Right atrium auricular region (tissue), 2 donors: ENCODE measurements around the gene LPCAT3. TPM values are rescaled to one million over a fixed set of nuclear protein-coding genes. Genes with fewer than 3 reads are reported as not detected.
"Not testable (repeated sequence)": the region's sequence is repeated elsewhere in the genome, so short reads cannot be mapped to it uniquely, and the experiment has no call there.

Source experiments
- DNase-seq: peaks from one replicate; pipeline ENCODE4 v3.0.0-alpha.2; 2019; ENCODE audit warnings: low spot score
- H3K27ac ChIP-seq, 2 donors: fragments of 200-600 bp; sonication (generic); 1 replicate in 1 of 2; 2 replicates in 1 of 2; pipeline ENCODE4 v1.5.1; 2016 to 2019
- H3K27me3 ChIP-seq, 2 donors: fragments of 200-600 bp; sonication (generic); one replicate each; pipeline versions ENCODE4 v1.5.1 to v1.6.0; 2017 to 2019
- H3K36me3 ChIP-seq: fragments of 200-600 bp; sonication (generic); one replicate; pipeline ENCODE4 v1.5.1; 2016
- H3K4me1 ChIP-seq, 2 donors: fragments of 200-600 bp; sonication (generic); one replicate each; pipeline versions ENCODE4 v1.5.1 to v1.6.0; 2017 to 2019
- H3K4me3 ChIP-seq, 2 donors: fragments of 200-600 bp; sonication (generic); 1 replicate in 1 of 2; 2 replicates in 1 of 2; pipeline ENCODE4 v1.5.1; 2017 to 2019; ENCODE audit warnings: mild to moderate bottlenecking in 1 of 2, moderate library complexity in 1 of 2
- H3K9me3 ChIP-seq, 2 donors: fragments of 200-600 bp; sonication (generic); one replicate each; pipeline ENCODE4 v1.5.1; 2019
- CTCF ChIP-seq, 2 donors: fragments of 200-600 bp; sonication (generic); IDR thresholded peaks; one replicate each; pipeline ENCODE4 v1.5.1; 2019; ENCODE audit warnings: antibody characterized with exemption in 2 of 2
- total RNA-seq, 2 donors: library from RNA; depleted of rRNA; stranded (reverse); fragments of >200 nt; gene quantifications; one replicate each; pipeline ENCODE4 v1.1.0, GENCODE V29; 2016

The LPCAT3 gene
- total RNA-seq, 2 donors from 2014 or later, result 20.0 to 33.3 TPM

- DNase-seq, result no peak
- no peak for TF ChIP-seq CTCF (IDR thresholded peaks at IDR 0.05)
- no peak overlapping the region for H3K4me3 ChIP-seq
- no peaks in the 10 kb centered on the region for H3K27me3 ChIP-seq
- H3K27ac ChIP-seq, result no peak overlapping the region
- no peaks in the 10 kb centered on the region for H3K9me3 ChIP-seq
- H3K36me3 ChIP-seq, result no peaks in the 10 kb centered on the region
- H3K4me1 ChIP-seq, result peaks cover 0 to 10% of the 10 kb centered on the region in 2 donors
Measured at GRCh38 chr12:7058163-7058845, 40.0 kb upstream of the LPCAT3 start.

DNA sequence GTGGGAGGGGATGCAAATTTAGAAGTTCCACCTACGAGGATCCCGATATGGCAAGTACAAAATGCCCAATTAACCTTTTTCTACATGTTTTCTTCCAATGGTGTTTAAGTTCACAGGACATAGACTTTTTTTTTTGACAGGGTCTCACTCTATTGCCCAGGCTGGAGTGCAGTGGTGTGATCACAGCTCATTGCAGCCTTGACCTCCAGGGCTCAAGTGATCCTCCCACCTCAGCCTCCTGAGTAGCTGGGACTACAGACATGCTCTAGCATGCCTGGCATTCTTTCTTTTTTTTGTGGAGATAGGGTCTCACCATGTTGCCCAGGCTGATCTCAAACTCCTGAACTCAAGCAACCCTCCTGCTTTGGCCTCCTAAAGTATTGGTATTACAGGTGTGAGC lies 37.5 kb upstream of the LPCAT3 start:
- not testable (repeated sequence) for H3K27me3 ChIP-seq, H3K9me3 ChIP-seq, DNase-seq, H3K27ac ChIP-seq, H3K36me3 ChIP-seq, H3K4me3 ChIP-seq, H3K4me1 ChIP-seq

- H3K27ac ChIP-seq, result no peak overlapping the region
- no peaks in the 10 kb centered on the region for H3K9me3 ChIP-seq
- H3K36me3 ChIP-seq, result no peaks in the 10 kb centered on the region
- no peak for TF ChIP-seq CTCF (IDR thresholded peaks at IDR 0.05)
- no peak for DNase-seq
- H3K4me3 ChIP-seq, result no peak overlapping the region
- H3K27me3 ChIP-seq, result no peaks in the 10 kb centered on the region
- peaks cover 0 to 2% of the 10 kb centered on the region in 2 donors for H3K4me1 ChIP-seq
Measured at GRCh38 chr12:7054925-7055324, 36.6 kb upstream of the LPCAT3 start.

DNA sequence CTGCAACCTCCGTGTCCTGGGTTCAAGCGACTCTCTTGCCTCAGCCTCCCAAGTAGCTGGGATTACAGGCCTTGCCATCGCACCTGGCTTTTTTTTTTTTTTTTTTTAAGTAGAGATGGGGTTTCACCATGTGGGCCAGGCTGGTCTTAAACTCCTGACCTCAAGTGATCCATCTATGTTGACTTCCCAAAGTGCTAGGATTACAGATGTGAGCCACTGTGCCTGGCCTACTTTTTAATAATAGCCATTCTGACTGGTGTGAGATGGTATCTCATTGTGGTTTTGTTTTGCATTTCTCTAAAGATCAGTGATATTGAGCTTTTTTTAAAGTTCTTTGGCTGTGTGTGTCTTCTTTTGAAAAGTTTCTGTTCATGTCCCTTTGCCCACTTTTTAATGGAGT lies 31.7 kb upstream of the LPCAT3 start:
- H3K4me3 ChIP-seq, H3K27ac ChIP-seq, H3K27me3 ChIP-seq, H3K4me1 ChIP-seq, DNase-seq, H3K36me3 ChIP-seq, H3K9me3 ChIP-seq: not testable (repeated sequence)

DNA sequence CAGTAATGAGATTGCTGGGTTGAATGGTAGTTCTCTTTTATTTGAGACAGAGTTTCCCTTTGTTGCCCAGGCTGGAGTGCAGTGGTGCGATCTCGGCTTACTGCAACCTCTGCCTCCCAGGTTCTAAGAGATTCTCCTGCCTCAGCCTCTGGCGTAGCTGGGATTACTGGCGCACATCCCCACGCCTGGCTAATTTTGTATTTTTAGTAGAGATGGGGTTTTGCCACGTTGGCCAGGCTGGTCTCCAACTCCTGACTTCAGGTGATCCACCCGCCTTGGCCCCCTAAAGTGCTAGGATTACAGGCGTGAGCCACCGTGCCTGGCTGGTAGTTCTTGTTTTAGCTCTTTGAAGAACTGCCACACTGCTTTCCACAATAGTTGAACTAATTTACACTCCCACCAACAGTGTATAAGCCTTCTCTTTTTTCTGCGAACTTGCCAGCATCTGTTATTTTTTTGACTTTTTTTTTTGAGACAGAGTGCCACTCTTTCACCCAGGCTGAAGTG lies 31.2 kb upstream of the LPCAT3 start:
- DNase-seq, H3K27ac ChIP-seq, H3K36me3 ChIP-seq, H3K4me1 ChIP-seq, H3K4me3 ChIP-seq, H3K27me3 ChIP-seq, H3K9me3 ChIP-seq: not testable (repeated sequence)

DNA sequence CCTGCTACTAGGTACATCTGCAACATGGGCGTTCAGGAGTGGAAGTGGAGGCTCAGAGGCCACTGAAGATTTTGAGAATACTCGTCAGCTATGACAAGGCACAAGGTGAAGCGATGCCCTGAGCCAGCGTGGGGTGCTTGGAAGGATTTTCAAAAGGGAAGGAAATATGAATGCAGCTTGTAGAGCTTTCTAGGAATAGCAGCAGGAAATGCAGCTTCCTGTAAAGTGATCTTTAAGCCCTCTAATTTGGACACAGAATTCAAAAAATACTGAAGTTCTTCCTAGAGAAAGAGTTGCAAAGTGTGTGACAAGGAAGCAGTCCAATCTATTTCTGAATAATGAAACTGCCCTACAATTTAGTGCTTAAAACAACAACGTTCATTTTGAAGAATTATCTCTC lies 29.0 kb upstream of the LPCAT3 start:
- peaks cover 0 to 4% of the 10 kb centered on the region in 2 donors for H3K4me1 ChIP-seq
- no peak overlapping the region for H3K4me3 ChIP-seq
- H3K9me3 ChIP-seq, result no peaks in the 10 kb centered on the region
- no peaks in the 10 kb centered on the region for H3K36me3 ChIP-seq
- H3K27me3 ChIP-seq, result no peaks in the 10 kb centered on the region
- TF ChIP-seq CTCF (IDR thresholded peaks at IDR 0.05), result no peak
- DNase-seq, result no peak
- H3K27ac ChIP-seq, result no peak overlapping the region

DNA sequence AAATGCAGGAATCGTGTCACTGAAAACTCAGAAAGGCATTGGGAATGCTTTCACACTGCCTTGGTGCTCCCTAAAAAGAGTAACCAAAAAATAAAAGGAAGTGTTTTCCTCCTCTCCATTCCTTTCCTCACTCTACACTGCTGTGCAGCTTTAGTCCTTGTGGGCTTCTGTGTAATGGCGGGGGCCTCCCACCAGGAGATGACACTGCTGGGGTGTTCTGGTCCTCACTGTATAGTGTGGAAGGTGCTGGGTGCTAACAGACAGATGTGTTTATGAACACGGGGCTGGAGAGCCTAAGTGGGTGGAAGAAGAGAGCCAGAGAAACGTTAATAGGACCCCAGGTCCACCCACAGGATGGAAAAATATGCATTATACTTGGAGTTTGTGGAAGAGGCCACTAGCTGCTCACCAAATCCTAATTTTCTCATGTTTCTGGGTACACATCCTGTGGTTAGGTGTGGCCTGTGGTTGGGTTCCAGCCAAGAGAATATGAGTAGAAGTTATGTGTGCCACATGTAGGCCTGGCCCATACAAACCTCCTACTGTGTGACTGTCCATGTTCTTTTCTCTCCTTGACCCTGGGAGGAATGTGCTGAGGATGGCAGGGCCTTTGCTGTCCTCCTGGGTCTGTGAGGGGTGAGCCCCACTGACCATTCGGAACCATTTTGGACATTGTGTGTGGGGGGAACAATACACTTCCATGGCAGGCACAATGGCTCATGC lies 28.3 kb upstream of the LPCAT3 start:
- no peaks in the 10 kb centered on the region for H3K27me3 ChIP-seq
- H3K4me3 ChIP-seq, result no peak overlapping the region
- no peaks in the 10 kb centered on the region for H3K36me3 ChIP-seq
- H3K9me3 ChIP-seq, result no peaks in the 10 kb centered on the region
- no peak overlapping the region for H3K27ac ChIP-seq
- peaks cover 0 to 4% of the 10 kb centered on the region in 2 donors for H3K4me1 ChIP-seq
- no peak for TF ChIP-seq CTCF (IDR thresholded peaks at IDR 0.05)
- DNase-seq, result no peak
